HG02943 (cell line): Measurements from ENCODE around the gene PTPRF.

Experiments used
- ATAC-seq: cut with Tn5 transposase; IDR thresholded peaks from one replicate; pipeline ENCODE4 v1.9.1; 2021; ENCODE audit warnings: mild to moderate bottlenecking, low read depth, moderate library complexity; ENCODE audit not compliant: unreplicated experiment

The PTPRF gene

GRCh38 chr1:43597721-43598120, 67.0 kb downstream of the PTPRF start:
- ATAC-seq: no peak

DNA sequence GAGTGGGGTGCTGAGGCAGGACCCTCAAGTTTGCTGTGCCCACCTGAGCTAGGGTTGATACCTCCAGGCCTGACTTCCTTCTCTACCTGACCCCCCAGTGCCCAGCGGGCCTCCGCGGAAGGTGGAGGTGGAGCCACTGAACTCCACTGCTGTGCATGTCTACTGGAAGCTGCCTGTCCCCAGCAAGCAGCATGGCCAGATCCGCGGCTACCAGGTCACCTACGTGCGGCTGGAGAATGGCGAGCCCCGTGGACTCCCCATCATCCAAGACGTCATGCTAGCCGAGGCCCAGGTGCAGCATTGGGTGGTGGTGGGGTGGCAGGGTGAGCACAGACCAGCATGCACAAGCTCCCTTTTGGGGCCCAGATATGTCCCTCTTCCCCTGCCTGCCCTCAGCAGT, 67.9 kb downstream of the PTPRF start:
- ATAC-seq: no peak

- no peak for ATAC-seq
Observed at GRCh38 chr1:43600033-43601020, 69.6 kb downstream of the PTPRF start.

- no peak for ATAC-seq
Observed at GRCh38 chr1:43602990-43603389, 72.3 kb downstream of the PTPRF start.

DNA sequence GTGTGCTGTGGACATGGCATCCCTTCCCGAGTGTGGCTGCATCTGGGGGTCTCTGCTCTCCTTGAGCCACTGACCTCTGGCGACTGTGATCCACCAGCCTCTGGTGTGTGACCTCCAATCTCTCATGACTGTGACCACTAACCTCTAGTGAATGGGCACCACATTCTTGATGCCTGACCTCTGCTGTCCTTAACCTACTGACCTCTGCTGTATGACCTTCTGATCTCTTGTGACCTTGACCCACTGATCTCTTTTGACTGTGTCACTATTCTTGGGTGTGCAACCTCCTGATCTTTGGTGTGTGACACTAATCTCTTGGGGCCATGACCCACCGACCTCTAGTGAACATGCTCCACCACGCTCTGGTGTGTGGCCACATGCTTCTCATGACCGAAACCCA, 73.5 kb downstream of the PTPRF start:
- ATAC-seq: no peak

- ATAC-seq: no peak
Observed at GRCh38 chr1:43605157-43605556, 74.5 kb downstream of the PTPRF start.

DNA sequence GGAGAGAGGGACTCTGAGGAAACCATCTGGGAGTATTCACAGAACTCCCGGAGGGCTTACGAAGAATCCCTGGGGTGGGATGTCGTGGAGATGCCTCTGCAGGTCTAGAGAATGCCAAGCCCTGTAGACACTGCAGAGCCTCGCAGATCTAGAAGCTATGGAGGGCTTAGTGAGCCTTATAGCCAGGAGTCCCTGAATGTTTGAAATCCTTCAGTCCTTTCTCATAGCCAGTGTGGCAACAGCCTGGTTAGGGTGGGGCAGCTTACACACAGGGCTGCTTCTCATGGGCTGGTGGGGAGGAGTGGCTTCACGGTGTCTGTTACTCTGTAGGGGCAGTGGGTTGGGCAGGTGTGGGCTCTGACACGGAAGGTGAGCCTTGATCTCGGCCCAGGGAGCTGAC, 75.1 kb downstream of the PTPRF start:
- no peak for ATAC-seq

GRCh38 chr1:43606624-43607023, 75.9 kb downstream of the PTPRF start:
- ATAC-seq: no peak

GRCh38 chr1:43608827-43609226, 78.1 kb downstream of the PTPRF start:
- no peak for ATAC-seq

- ATAC-seq: no peak
Observed at GRCh38 chr1:43610339-43610738, 79.7 kb downstream of the PTPRF start.

DNA sequence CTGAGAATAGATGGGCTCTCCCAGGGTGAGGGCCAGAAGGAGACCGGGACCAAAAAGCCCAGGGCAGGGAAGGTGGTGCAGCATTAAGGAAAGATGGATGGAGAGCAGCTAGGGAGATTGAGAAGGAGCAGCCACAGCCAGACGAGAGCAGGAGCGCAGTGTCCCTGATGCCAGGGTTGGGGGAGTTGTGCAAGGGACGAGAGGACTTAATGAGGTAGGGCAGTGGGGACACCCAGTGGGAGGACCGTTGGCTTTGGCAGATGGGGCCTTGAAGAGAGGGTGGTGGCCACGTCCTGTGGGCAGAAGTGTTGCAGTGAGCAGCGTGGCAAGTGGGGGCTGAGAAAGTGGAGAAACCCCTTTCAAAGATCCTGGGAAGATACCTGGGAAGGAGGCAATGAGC, 81.3 kb downstream of the PTPRF start:
- no peak for ATAC-seq

- no peak for ATAC-seq
Observed at GRCh38 chr1:43612406-43612805, 81.7 kb downstream of the PTPRF start.

DNA sequence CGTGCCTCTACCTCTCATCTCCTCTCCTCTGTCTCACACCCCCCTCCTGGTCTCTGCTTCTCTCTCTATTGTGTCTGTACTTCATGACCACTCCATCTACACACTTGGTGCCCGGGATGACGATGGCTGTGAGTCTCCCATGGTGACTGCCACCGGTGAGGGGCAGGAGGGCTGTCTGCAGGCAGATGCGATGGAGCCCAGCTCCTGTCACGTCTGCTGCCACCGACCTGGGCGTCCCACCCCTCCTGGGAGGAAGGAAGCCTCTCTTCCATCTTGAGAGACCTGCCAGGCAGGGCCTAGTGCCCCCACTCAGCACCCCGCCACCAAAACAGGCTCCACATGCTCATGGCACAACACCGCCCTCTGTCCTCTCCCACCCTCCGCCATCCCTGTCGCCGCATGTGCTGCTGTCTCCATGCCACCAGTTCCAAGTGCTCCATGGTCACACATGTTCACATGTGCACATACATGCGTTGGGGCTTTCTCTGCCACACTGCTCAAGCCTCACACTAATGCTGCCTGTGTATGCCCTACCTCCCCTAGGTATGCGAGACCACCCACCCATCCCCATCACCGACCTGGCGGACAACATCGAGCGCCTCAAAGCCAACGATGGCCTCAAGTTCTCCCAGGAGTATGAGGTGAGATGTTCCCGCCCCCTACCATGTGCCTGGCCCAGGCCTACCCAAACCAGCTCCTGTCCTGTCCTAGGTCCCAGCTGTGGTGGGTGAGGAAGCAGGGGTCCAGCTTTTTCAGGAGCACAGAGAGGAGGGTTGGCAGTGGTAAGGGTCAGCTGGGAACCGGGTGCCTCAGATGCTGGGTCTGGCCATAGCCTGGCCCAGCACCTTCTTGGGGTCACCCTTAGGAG, 82.6 kb downstream of the PTPRF start:
- no peak for ATAC-seq

DNA sequence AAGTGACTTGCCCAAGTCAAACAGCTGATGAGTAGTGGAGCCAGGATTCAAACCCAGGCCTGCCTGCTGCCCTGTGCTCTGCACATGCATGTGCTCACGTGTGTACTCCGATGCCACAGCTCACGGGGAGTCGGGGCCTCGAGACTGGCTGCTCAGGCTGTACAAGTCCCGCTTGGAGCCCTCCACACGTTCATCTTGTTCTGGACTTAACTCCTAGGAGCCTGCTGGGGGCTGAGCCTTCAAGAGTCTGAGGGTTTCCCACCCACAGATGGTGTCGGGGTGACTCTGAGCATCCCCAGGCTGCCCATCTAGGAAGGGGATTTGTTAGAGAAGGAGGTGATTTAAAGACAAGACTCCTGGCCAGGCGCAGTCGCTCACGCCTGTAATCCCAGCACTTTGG, 83.5 kb downstream of the PTPRF start:
- no peak for ATAC-seq

- no peak for ATAC-seq
Observed at GRCh38 chr1:43614891-43615290, 84.2 kb downstream of the PTPRF start.

GRCh38 chr1:43616383-43616782, 85.7 kb downstream of the PTPRF start:
- ATAC-seq: no peak

DNA sequence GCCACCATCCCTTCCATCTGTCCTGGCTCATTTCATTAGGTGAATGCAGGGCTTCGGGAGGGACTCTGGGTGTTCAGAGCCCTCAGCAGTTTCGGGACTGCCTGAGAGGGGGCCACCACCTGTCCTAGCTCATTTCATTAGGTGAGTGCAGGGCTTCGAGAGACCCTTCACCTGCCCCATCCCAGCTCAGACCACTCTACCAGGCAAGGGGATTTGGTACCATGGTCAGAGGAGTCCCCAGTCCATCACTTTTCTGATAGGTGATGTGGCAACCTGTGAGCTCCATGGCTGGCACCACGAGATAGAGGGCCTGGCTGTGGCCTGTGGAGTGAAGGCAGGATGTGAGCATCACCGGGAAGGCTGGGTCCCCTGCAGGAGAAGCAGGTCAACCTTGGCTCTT, 86.3 kb downstream of the PTPRF start:
- ATAC-seq: no peak

DNA sequence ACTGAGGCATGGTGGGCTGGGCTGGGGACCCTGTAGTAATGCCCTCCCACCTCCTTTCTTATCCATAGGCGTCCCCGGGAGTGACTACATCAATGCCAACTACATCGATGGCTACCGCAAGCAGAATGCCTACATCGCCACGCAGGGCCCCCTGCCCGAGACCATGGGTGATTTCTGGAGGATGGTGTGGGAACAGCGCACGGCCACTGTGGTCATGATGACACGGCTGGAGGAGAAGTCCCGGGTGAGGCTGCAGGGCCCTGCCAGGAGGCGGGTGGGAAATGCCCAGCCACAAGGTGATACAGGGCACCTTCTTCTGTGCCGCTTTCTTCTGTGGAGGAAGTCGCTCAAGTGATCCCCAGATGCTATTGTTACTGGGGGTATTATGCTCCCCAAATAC, 87.0 kb downstream of the PTPRF start:
- ATAC-seq: no peak

- ATAC-seq: no peak
Observed at GRCh38 chr1:43618521-43619313, 88.0 kb downstream of the PTPRF start.

- ATAC-seq: no peak
Observed at GRCh38 chr1:43619314-43619790, 88.7 kb downstream of the PTPRF start.
